ENCODE measurements around the gene LHPP.

GRCh38 chr10:124654686-124655085, 193.1 kb downstream of the LHPP start:
- TF ChIP-seq EZH2 (IDR thresholded peaks at IDR 0.05) (no peak), FOXP2 (optimal IDR thresholded peaks at IDR 0.05; ENCODE audit: control extremely low read depth, extremely low read length, insufficient read depth) (no peak)

All from SK-N-MC (cell line).